Measurements from ENCODE around the gene POGLUT2. TPM values are rescaled to one million over a fixed set of nuclear protein-coding genes. Genes with fewer than 3 reads are reported as not detected.

POGLUT2 gene
- total RNA-seq, 4 donors from 2014 or later = 3.5 to 40.3 (median 17.2) TPM

DNA sequence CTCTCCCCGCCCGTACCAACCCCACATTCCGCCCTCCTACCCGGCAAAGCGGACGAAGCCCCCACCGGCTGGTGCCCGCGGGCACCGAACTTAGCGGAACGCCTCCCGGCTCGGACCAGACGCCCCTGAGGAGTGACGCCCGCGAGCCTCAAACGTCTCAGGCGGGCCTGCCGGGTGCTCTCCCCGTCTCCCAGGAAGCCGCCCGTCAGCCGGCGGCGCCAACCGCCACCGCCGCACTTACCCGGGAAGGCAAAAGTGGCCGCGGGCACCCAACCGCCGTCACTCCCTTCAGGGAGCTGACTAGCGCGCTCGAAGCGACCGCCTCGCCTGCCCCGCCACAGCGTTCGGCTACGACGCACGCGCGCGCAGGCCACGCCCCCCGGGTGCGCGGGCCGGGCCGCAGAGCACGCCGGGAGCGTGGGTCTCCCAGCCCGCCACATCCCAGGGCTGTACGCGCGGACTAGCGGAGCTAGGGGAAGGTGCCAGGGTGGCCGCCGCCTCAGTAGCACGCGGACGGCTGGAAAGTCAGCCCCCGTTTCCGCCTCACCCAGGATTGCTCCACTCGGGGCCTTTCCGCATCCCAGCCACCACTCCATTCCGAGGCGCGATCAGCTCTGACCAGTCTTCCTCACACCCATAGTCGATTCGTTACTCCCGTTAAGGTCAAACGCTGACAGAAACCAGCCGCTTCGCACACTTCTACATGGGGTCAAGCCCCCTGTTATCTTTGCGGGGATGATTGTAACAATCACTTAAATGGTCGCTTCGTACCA is 25.1 kb downstream of the POGLUT2 start, which contains the start of gene TEX30:
Gene TEX30 (minus strand): TSS at position 346 of the 773 bp plus-strand sequence. CDS start 3,760 bp downstream, outside the sequence.
- peak; percentile 82 to 91 for TF ChIP-seq POLR2A (IDR thresholded peaks at IDR 0.05)
- TF ChIP-seq, protein P1, sequence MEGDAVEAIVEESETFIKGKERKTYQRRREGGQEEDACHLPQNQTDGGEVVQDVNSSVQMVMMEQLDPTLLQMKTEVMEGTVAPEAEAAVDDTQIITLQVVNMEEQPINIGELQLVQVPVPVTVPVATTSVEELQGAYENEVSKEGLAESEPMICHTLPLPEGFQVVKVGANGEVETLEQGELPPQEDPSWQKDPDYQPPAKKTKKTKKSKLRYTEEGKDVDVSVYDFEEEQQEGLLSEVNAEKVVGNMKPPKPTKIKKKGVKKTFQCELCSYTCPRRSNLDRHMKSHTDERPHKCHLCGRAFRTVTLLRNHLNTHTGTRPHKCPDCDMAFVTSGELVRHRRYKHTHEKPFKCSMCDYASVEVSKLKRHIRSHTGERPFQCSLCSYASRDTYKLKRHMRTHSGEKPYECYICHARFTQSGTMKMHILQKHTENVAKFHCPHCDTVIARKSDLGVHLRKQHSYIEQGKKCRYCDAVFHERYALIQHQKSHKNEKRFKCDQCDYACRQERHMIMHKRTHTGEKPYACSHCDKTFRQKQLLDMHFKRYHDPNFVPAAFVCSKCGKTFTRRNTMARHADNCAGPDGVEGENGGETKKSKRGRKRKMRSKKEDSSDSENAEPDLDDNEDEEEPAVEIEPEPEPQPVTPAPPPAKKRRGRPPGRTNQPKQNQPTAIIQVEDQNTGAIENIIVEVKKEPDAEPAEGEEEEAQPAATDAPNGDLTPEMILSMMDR (IDR thresholded peaks at IDR 0.05) = peak in 2 of 4 experiments; percentile 11 to 34
- peak within 1 kb of the TSS; percentile 64 to 84 for H3K4me3 ChIP-seq
- no peaks in the 10 kb centered on the region for H3K36me3 ChIP-seq
- peak; percentile 70 to 84 for DNase-seq
- H3K4me1 ChIP-seq = peaks cover 0 to 5% of the 10 kb centered on the region in 2 donors
- H3K9me3 ChIP-seq = no peaks in the 10 kb centered on the region
- intact Hi-C loops (cut with DNase I; ENCODE audit: low total_unique reads) = no loop called here
- H3K27me3 ChIP-seq = no peaks in the 10 kb centered on the region
- H3K27ac ChIP-seq = peak within 1 kb of the TSS; percentile 82 to 84

DNA sequence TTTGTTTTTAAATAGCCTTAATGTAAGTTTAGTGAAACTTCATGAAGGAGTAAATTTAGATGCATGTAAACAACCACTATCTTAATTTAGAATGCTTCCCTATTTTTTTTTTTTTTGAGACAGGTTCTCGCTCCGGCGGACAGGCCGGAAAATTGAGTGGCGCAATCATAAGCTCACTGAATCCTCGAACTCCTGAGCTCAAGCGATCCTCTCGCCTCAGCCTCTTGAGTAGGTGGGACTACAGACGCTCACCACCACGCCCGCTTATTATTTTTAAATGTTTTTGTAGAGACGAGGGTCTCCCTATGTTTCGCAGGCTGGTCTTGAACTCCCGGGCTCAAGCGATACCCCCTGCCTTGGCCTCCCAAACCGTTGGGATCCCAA is 26.7 kb downstream of the POGLUT2 start:
- TF ChIP-seq, protein P1 (IDR thresholded peaks at IDR 0.05) = no peak
- no peak for TF ChIP-seq POLR2A (IDR thresholded peaks at IDR 0.05)
- no peaks in the 10 kb centered on the region for H3K9me3 ChIP-seq
- intact Hi-C loops (cut with DNase I; ENCODE audit: low total_unique reads) = no loop called here
- H3K27ac ChIP-seq = no peak overlapping the region
- H3K36me3 ChIP-seq = no peaks in the 10 kb centered on the region
- peaks cover 0 to 5% of the 10 kb centered on the region in 2 donors for H3K4me1 ChIP-seq
- H3K27me3 ChIP-seq = no peaks in the 10 kb centered on the region
- H3K4me3 ChIP-seq = no peak overlapping the region
- DNase-seq = no peak

DNA sequence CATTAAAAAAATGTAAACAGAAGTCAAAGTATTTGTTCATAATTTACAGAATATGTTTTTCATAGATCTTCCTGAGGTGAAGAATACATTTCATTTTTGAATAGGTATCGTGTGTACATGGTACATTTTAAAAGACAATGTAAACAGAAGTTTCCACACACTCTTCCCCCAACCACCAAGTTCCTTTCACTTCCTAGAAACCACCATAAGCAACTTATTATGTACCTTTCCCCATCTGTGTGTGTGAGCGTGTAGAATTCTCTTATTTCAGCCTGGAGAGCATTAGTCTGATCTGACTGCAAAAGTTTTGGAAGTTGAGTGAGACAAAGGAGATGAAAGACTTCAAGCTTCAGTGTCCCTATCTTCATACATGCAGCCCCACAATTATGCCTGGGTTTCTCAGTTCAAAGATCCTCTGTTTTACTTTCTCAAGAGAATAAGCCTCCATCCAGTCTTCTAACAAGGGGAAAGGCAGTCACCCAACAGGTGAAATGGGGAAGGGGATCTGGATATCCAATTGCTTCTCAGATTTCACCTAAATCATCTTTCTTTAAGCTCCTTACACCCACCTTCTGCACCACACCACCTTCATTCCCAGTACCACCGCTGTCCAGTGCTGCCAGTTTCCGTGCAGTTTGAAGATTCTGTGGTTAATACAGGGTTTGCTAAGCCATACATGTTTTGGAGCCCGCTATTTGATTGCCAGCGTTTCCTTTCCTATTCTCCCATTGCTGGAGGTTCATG is 27.3 kb downstream of the POGLUT2 start:
- Histone ChIP-seq H3K27ac (no peak overlapping the region), H3K4me3 (no peak overlapping the region), H3K9me3 (no peaks in the 10 kb centered on the region), H3K27me3 (no peaks in the 10 kb centered on the region), H3K4me1 (peaks cover 0 to 5% of the 10 kb centered on the region in 2 donors), H3K36me3 (no peaks in the 10 kb centered on the region)
- TF ChIP-seq, protein P1 (IDR thresholded peaks at IDR 0.05) = no peak
- no peak for TF ChIP-seq POLR2A (IDR thresholded peaks at IDR 0.05)
- intact Hi-C loops (cut with DNase I; ENCODE audit: low total_unique reads) = no loop called here
- DNase-seq = no peak

DNA sequence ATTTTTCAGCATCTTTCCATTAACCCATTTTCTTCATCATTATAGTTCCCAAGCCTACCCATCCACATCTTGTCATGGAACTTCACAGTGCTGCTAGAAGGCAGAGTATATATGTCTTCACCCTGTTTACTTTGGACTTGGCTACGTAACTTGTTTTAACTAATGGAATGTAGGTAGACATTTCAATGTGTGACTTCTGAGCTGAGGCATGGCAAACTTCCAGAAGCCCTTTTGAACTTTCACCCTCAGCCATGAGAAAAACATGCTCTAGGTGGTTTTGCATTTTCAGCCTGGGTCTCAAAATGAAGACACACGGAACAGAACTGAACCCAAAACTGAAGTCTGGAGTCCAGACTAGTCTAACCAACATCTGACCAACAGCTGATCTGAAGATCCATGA is 28.3 kb downstream of the POGLUT2 start:
- no peak for DNase-seq
- Histone ChIP-seq H3K4me1 (peaks cover 0 to 5% of the 10 kb centered on the region in 2 donors), H3K27me3 (no peaks in the 10 kb centered on the region), H3K4me3 (no peak overlapping the region), H3K9me3 (no peaks in the 10 kb centered on the region), H3K27ac (no peak overlapping the region), H3K36me3 (no peaks in the 10 kb centered on the region)
- TF ChIP-seq, protein P1 (IDR thresholded peaks at IDR 0.05) = no peak
- TF ChIP-seq POLR2A (IDR thresholded peaks at IDR 0.05) = no peak
- intact Hi-C loops (cut with DNase I; ENCODE audit: low total_unique reads) = no loop called here

DNA sequence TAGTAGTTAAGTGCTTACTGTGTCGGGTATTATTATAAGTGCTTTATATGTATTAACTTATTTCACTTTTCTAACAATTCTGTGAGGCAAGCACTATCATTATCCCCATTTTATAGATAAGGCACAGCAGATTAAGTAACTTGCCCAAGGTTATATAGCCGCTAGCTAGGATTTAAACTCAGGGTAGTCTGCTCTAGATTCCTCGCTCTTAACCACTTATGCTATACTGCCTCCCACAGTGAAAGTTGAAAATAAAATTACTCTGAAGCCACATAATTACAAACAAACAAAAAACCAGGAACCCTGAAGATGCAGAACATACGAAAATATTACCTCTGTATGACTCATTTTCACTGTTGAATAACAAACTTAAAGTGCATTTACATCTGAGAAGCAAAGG is 29.1 kb downstream of the POGLUT2 start:
- H3K9me3 ChIP-seq = no peaks in the 10 kb centered on the region
- H3K36me3 ChIP-seq = no peaks in the 10 kb centered on the region
- H3K27me3 ChIP-seq = no peaks in the 10 kb centered on the region
- H3K4me3 ChIP-seq = no peak overlapping the region
- TF ChIP-seq, protein P1 (IDR thresholded peaks at IDR 0.05) = peak in 1 of 4 experiments; percentile 6
- no peak for TF ChIP-seq POLR2A (IDR thresholded peaks at IDR 0.05)
- peaks cover 0 to 5% of the 10 kb centered on the region in 2 donors for H3K4me1 ChIP-seq
- no peak overlapping the region for H3K27ac ChIP-seq
- DNase-seq = no peak
- intact Hi-C loops (cut with DNase I; ENCODE audit: low total_unique reads) = no loop called here
